Osteoblast (primary cell): Measurements from ENCODE around the gene KIF4B. TPM values are rescaled to one million over a fixed set of nuclear protein-coding genes. Genes with fewer than 3 reads are reported as not detected.

Experiments used
- DNase-seq: peaks from one replicate; pipeline ENCODE4 v3.0.0; 2011; ENCODE audit warnings: low spot score, mixed read lengths; ENCODE audit not compliant: insufficient read length; ENCODE audit errors: missing footprints
- H2AFZ ChIP-seq: 2 replicates; pipeline ENCODE4 v1.6.0; 2011; ENCODE audit warnings: mild to moderate bottlenecking, low read length
- H3K27ac ChIP-seq: 2 replicates; pipeline ENCODE4 v1.5.1; 2011; ENCODE audit warnings: mild to moderate bottlenecking, low read depth, low read length, moderate library complexity
- H3K27me3 ChIP-seq: 2 replicates; pipeline ENCODE4 v1.6.0; 2012; ENCODE audit warnings: mild to moderate bottlenecking, control low read depth, inconsistent platforms, low read length, moderate library complexity; ENCODE audit not compliant: insufficient read depth
- H3K36me3 ChIP-seq: 2 replicates; pipeline ENCODE4 v1.5.1; 2011; ENCODE audit warnings: mild to moderate bottlenecking, low read length, control low read depth, moderate library complexity; ENCODE audit not compliant: insufficient read depth
- H3K4me1 ChIP-seq: 2 replicates; pipeline ENCODE4 v1.5.1; 2011; ENCODE audit warnings: mild to moderate bottlenecking, low read length, control low read depth, moderate library complexity; ENCODE audit not compliant: insufficient read depth
- H3K4me2 ChIP-seq: 2 replicates; pipeline ENCODE4 v1.6.0; 2011; ENCODE audit warnings: mild to moderate bottlenecking, low read length; ENCODE audit not compliant: insufficient read depth
- H3K4me3 ChIP-seq: fragments of 200-600 bp; sonication (generic); 3 replicates; pipeline ENCODE4 v1.5.1; 2012; ENCODE audit warnings: mild to moderate bottlenecking, low read length, inconsistent platforms; ENCODE audit not compliant: insufficient read depth
- H3K79me2 ChIP-seq: 2 replicates; pipeline ENCODE4 v1.6.0; 2012; ENCODE audit warnings: mild to moderate bottlenecking, low read length, control low read depth, inconsistent platforms; ENCODE audit not compliant: insufficient read depth
- H3K9me3 ChIP-seq: 2 replicates; pipeline ENCODE4 v1.5.1; 2011; ENCODE audit warnings: low read depth, low read length, control low read depth
- H4K20me1 ChIP-seq: 2 replicates; pipeline ENCODE4 v1.6.0; 2012; ENCODE audit warnings: mild to moderate bottlenecking, low read length, control low read depth; ENCODE audit not compliant: insufficient read depth
- total RNA-seq: library from RNA; depleted of rRNA; stranded (reverse); fragments of >200 nt; gene quantifications from 2 replicates; pipeline ENCODE4 v1.2.3, GENCODE V29; 2012
- TF ChIP-seq, protein P1 (sequence below): IDR thresholded peaks from 2 replicates; pipeline ENCODE4 v1.5.1; 2011; ENCODE audit warnings: mild to moderate bottlenecking, low read depth, low read length, moderate library complexity; ENCODE audit errors: extremely low read depth

KIF4B gene
- total RNA-seq, 1 donor: not detected

DNA sequence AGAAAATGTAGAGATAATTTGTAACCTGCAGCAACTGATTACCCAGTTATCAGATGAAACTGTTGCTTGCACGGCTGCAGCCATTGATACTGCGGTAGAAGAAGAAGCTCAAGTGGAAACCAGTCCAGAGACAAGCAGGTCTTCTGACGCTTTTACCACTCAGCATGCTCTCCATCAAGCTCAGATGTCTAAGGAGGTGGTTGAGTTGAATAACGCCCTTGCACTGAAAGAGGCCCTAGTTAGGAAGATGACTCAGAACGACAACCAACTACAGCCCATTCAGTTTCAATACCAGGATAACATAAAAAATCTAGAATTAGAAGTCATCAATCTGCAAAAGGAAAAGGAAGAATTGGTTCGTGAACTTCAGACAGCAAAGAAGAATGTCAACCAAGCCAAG is 1.7 kb downstream of the KIF4B start:
- H3K9me3 ChIP-seq: no peaks in the 10 kb centered on the region
- no peak overlapping the region for H3K4me3 ChIP-seq
- H4K20me1 ChIP-seq: no peaks in the 10 kb centered on the region
- no peaks in the 10 kb centered on the region for H3K79me2 ChIP-seq
- H3K27me3 ChIP-seq: no peaks in the 10 kb centered on the region
- no peak overlapping the region for H3K4me2 ChIP-seq
- TF ChIP-seq, protein P1, sequence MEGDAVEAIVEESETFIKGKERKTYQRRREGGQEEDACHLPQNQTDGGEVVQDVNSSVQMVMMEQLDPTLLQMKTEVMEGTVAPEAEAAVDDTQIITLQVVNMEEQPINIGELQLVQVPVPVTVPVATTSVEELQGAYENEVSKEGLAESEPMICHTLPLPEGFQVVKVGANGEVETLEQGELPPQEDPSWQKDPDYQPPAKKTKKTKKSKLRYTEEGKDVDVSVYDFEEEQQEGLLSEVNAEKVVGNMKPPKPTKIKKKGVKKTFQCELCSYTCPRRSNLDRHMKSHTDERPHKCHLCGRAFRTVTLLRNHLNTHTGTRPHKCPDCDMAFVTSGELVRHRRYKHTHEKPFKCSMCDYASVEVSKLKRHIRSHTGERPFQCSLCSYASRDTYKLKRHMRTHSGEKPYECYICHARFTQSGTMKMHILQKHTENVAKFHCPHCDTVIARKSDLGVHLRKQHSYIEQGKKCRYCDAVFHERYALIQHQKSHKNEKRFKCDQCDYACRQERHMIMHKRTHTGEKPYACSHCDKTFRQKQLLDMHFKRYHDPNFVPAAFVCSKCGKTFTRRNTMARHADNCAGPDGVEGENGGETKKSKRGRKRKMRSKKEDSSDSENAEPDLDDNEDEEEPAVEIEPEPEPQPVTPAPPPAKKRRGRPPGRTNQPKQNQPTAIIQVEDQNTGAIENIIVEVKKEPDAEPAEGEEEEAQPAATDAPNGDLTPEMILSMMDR: no peak
- no peaks in the 10 kb centered on the region for H3K36me3 ChIP-seq
- no peak overlapping the region for H3K27ac ChIP-seq
- no peak overlapping the region for H2AFZ ChIP-seq
- DNase-seq: no peak
- H3K4me1 ChIP-seq: no peaks in the 10 kb centered on the region

DNA sequence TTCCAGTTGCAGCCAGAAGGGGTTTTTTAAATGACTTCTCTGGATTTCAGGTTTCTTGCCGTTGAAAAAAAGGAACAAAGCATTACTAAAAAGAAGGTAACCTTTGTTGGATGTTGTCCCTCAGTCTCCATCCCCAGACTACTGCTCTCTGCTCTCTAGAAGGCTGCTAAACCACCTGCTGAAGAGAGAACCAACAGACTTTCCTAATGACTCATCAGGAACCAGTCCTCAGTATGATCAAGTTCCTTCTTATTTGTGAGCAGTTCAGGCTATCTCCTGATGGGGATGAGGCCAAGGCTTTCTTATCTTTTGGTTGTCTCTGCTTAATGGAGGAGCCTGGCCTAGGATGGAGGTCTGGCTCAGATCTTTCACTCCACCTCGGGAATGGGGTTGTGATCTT is 4.1 kb downstream of the KIF4B start:
- H3K9me3 ChIP-seq: no peaks in the 10 kb centered on the region
- H3K4me3 ChIP-seq: no peak overlapping the region
- no peaks in the 10 kb centered on the region for H3K79me2 ChIP-seq
- H3K4me2 ChIP-seq: no peak overlapping the region
- no peaks in the 10 kb centered on the region for H3K27me3 ChIP-seq
- H2AFZ ChIP-seq: no peak overlapping the region
- no peak for DNase-seq
- H3K27ac ChIP-seq: no peak overlapping the region
- H4K20me1 ChIP-seq: no peaks in the 10 kb centered on the region
- TF ChIP-seq, protein P1: no peak
- no peaks in the 10 kb centered on the region for H3K36me3 ChIP-seq
- H3K4me1 ChIP-seq: no peaks in the 10 kb centered on the region

DNA sequence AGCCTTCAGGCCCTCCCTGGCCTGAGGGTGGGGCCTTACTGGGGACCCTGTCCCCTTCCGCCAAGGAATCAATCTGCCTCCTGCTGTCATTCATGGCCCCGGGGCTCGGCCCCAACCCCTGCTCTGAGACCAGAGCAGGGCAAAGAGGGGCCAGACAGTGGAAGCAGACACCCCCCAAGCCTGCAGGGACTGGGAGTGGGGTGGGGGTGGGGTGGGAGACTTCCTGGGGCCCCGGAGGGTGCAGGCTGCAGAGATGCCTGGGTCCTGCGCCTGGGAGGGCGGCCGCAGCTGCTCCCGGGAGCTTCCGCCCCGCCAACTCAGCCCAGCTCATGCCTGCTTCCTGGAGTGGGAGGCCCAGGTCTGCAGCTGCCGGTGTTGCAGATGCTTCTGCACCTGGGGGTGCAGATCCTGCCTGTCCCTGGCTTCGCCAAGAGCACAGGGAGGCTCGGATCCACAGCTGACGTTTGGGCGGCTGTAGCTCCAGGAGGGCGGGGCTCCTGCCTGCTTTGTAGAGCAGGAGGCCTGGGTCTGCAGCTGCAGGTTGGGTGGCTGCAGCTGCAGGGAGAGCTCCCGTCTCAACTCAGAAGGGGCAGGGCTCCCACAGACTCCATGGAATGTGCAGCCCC is 6.2 kb downstream of the KIF4B start:
- H3K9me3 ChIP-seq: no peaks in the 10 kb centered on the region
- no peaks in the 10 kb centered on the region for H3K36me3 ChIP-seq
- H3K4me2 ChIP-seq: no peak overlapping the region
- H3K27me3 ChIP-seq: no peaks in the 10 kb centered on the region
- no peak overlapping the region for H3K4me3 ChIP-seq
- no peaks in the 10 kb centered on the region for H3K4me1 ChIP-seq
- TF ChIP-seq, protein P1: no peak
- no peaks in the 10 kb centered on the region for H4K20me1 ChIP-seq
- no peak overlapping the region for H2AFZ ChIP-seq
- no peak for DNase-seq
- no peaks in the 10 kb centered on the region for H3K79me2 ChIP-seq
- H3K27ac ChIP-seq: no peak overlapping the region

DNA sequence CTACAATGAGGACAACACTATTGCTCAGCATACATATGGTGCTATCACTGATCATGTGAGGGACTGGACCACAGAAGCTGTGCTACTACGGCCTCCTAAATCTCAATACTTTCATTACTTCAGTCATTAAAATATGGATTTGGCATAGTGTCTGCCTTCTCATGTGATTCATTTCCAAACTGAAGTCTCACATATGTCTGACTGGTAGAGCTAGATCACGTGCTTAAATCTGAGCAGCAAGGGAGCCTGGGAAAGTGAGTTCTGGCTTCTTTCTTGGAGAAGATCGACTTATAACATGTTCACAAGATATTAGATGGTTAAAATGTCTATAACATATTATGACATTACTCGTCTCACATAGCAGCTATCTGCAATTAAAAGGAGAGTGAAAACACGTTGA is 8.3 kb downstream of the KIF4B start:
- Histone ChIP-seq H2AFZ (no peak overlapping the region), H3K4me3 (no peak overlapping the region), H3K27ac (no peak overlapping the region), H4K20me1 (no peaks in the 10 kb centered on the region), H3K79me2 (no peaks in the 10 kb centered on the region), H3K36me3 (no peaks in the 10 kb centered on the region), H3K27me3 (no peaks in the 10 kb centered on the region), H3K4me1 (no peaks in the 10 kb centered on the region), H3K4me2 (no peak overlapping the region), H3K9me3 (no peaks in the 10 kb centered on the region)
- DNase-seq: no peak
- TF ChIP-seq, protein P1: no peak
